ENCODE results near the gene LDLRAD4.

The LDLRAD4 gene

DNA sequence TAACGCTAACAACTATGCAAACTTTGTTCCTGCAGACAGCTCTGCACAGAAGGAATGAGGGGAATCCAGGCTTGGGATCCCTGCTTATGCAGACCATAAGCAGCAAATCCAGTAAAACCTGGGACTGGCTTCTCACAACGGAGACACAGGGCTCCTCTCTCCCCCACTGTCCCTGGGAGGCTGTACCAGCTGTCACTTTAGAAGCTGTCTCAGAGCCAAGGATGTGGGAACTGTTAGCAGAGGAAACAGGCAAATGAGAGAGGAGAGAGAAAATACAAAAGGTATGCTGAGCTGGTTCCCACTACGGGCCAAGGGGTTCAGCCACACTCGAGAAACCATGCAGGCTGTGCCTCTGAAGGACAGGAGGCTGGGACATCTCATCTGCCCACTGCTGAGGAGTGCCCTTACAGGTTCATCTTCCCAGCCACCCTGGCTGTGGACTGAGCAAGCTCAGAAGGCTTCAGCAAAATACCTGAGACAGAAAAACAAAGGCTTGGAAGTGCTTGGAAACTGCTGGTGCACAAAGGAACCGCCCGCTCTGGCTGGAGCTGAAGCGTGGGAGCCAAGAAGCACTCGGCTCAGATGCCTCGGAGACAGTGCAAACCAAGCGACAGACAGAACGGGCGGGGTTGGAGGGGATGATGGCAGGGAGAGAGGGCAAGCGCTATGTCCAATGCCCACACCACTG, 435.3 kb downstream of the LDLRAD4 start:
- no peak overlapping the region for H3K4me3 ChIP-seq (replicated peaks in 1 of 2; ENCODE audit: low read depth in 2 of 2, low read length in 2 of 2)
- DNase-seq (ENCODE audit: low read depth in 2 of 2) = no peak
- TF ChIP-seq, protein P1, sequence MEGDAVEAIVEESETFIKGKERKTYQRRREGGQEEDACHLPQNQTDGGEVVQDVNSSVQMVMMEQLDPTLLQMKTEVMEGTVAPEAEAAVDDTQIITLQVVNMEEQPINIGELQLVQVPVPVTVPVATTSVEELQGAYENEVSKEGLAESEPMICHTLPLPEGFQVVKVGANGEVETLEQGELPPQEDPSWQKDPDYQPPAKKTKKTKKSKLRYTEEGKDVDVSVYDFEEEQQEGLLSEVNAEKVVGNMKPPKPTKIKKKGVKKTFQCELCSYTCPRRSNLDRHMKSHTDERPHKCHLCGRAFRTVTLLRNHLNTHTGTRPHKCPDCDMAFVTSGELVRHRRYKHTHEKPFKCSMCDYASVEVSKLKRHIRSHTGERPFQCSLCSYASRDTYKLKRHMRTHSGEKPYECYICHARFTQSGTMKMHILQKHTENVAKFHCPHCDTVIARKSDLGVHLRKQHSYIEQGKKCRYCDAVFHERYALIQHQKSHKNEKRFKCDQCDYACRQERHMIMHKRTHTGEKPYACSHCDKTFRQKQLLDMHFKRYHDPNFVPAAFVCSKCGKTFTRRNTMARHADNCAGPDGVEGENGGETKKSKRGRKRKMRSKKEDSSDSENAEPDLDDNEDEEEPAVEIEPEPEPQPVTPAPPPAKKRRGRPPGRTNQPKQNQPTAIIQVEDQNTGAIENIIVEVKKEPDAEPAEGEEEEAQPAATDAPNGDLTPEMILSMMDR (IDR thresholded peaks at IDR 0.05; ENCODE audit: low read depth, low read length) = no peak

DNA sequence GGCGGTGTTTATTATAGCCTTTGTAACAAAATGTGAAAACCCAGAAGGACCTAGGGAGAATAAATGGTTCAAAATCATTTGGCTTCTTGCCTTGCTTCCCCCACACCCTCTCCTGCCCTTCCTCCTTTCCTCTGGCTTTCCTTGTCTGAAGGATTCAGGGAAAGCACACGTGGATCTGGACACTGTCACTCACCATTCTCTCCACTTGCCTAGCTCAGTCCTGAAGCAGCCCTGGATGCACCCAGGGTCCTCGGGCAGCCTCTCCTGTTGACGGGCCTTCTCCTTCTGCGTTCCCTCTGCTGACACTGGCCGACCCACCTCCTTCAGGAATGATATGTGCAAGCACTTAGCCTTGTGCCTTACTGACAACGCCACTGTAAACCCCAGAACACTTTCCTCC, 439.4 kb downstream of the LDLRAD4 start:
- H3K4me3 ChIP-seq (replicated peaks in 1 of 2; ENCODE audit: low read depth in 2 of 2, low read length in 2 of 2) = no peak overlapping the region
- TF ChIP-seq, protein P1 (IDR thresholded peaks at IDR 0.05; ENCODE audit: low read depth, low read length) = no peak
- DNase-seq (ENCODE audit: low read depth in 2 of 2) = no peak

DNA sequence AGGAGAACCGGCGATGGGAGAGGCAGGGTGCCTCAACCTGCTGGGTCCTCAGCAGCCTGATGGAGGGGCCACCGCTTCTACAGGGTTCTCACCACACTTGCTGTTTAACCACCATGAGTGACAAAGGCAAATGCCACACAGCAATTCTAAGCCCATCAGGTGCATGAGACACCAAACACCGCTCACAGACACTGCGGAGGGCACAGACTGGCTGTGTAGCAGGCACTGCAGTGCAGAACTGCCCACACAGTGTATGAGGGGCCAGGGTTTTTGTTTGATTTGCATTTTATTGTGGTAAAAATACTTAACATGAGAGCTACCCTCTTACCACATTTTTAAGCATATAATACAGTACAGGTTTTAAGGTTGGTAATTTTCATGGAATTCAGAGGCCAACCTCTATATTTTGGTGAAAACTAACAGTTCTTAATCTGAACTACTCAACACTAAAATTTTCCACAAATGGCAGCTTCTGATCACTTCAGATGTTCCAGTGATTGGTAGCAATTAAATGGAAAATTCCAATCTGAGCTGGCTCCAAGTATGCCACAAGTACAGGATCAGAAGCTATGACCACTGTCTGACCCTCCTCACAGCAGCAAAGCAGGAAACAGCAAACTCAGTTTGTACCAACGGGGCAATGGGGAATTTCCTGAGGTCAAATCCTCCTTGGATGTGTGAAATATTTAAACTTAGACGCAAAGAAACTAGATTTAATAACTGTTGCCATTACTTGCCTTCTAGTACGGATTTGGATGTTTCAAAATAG, 440.1 kb downstream of the LDLRAD4 start:
- DNase-seq (ENCODE audit: low read depth in 2 of 2) = no peak
- TF ChIP-seq, protein P1 (IDR thresholded peaks at IDR 0.05; ENCODE audit: low read depth, low read length) = no peak
- no peak overlapping the region for H3K4me3 ChIP-seq (replicated peaks in 1 of 2; ENCODE audit: low read depth in 2 of 2, low read length in 2 of 2)

DNA sequence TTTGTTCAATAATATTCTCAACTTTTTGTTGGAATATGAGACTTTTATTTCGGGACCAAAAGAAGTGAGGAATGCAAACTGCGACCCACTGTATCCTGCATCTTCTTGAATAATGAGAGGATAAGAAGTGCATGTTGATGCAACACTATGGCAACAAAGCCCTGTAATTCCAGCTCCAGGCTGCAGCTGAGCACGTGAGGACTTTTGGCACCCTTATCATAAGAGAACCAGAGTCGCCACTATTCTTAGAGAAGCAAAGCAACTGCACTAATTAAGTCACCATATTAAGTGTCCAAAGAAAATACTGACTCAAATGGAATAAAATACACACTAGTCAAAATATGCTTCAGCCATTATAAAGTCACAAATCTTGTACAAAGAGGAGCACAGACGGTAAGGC, 441.9 kb downstream of the LDLRAD4 start:
- DNase-seq (ENCODE audit: low read depth in 2 of 2) = peak; percentile 19 to 59
- TF ChIP-seq, protein P1 (IDR thresholded peaks at IDR 0.05; ENCODE audit: low read depth, low read length) = no peak
- H3K4me3 ChIP-seq (replicated peaks in 1 of 2; ENCODE audit: low read depth in 2 of 2, low read length in 2 of 2) = no peak overlapping the region

DNA sequence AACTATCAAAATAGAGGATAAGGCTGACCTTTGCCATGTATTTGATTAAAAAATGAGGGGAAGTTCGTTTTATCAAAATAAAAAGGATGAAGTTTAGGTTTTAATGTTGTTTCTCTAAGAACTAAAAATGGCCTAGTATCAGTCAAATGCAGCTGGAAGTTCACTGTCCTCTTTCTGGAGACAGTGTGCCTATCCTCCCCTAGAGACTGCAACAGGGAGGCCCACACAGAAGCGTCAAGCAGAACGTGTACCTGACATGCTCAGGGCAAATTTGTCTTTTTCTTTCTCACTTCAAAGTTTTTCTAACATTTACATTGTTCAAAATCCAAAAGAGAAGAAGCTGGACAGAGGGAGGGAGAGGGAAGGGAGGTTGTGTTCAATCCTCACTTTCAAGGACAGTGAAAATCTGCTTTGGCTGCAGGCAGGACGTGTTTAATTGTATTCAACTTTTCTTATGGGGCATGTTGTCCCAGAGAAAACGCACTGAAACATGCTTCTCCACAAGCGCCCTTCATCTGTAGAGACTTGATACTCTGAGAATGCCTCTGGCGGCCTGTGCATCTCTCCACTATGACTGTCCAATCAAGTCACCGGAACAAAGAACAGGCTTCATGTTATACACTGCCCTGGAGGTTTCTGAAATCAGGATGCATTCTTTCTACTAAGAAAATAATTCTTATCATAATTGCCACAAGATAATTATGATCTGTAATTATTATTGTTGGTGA, 442.7 kb downstream of the LDLRAD4 start:
- TF ChIP-seq, protein P1 (IDR thresholded peaks at IDR 0.05; ENCODE audit: low read depth, low read length) = no peak
- no peak overlapping the region for H3K4me3 ChIP-seq (replicated peaks in 1 of 2; ENCODE audit: low read depth in 2 of 2, low read length in 2 of 2)
- DNase-seq (ENCODE audit: low read depth in 2 of 2) = no peak

DNA sequence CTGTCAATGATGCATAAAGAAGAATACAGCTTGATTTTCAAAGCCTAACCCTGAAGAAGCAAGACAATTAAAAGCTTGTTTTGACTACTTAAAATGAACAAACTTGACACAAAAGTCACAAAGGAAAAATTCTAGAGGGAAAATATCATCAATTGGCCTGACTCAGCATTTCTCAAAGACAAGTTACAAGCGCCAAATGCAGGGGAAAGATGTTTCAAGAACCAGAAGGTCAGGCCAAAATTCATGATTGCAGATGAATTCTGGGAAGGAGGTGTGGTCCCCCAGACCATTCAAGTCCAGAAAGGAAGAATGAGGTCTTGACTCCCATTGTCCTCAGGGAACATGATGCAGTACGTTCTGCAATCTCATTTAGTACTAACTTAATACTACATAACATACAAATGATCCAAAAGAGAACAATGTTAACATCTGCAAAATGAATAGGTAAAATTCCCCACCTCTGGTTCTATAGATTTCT, 443.3 kb downstream of the LDLRAD4 start:
- no peak overlapping the region for H3K4me3 ChIP-seq (replicated peaks in 1 of 2; ENCODE audit: low read depth in 2 of 2, low read length in 2 of 2)
- peak in 1 of 2 donors; percentile 11 for DNase-seq (ENCODE audit: low read depth in 2 of 2)
- TF ChIP-seq, protein P1 (IDR thresholded peaks at IDR 0.05; ENCODE audit: low read depth, low read length) = no peak
